ENCODE measurements around the gene OSBPL9. TPM values are rescaled to one million over a fixed set of nuclear protein-coding genes. Genes with fewer than 3 reads are reported as not detected.

Gene OSBPL9
- total RNA-seq, 1 donor from 2014 or later, result 88.3 TPM

GRCh38 chr1:51671527-51672325, 54.8 kb downstream of the OSBPL9 start:
- peaks cover 10% of the 10 kb centered on the region for H3K4me1 Mint-ChIP-seq (ENCODE audit: unreplicated experiment)
- no peak overlapping the region for H3K27ac Mint-ChIP-seq
- no peak for TF ChIP-seq CTCF (conservative IDR thresholded peaks at IDR 0.05)

DNA sequence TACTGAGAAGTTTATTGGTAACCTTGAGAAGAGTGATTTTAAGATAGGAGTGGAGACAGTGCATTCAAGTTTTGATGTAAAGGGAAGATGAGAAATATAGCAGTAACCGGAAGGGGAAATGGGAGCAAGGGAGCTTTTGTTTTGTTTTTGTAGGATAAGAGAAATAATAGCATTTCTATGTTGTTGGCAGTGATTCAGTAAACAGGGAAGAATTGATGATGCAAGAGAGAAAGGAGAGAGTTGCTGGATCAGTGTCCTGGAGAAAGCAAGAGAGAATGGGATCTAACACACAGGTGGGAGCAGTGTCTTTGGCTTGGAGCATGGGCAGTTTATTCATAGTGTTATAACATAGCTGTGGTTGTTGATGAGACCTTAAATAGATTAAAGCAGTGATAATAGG, 56.4 kb downstream of the OSBPL9 start:
- H3K36me3 Mint-ChIP-seq, result peaks cover 7% of the 10 kb centered on the region

More at GRCh38 chr1:51671527-51672325, 54.8 kb downstream of the OSBPL9 start:
- Mint-ChIP-seq H3K27me3 (no peaks in the 10 kb centered on the region), H3K9me3 (no peaks in the 10 kb centered on the region), H3K4me3 (no peak overlapping the region), H3K36me3 (peaks cover 7% of the 10 kb centered on the region)
- no peak for DNase-seq (ENCODE audit: extremely low spot score, unreplicated experiment)

GRCh38 chr1:51675177-51675780, 58.4 kb downstream of the OSBPL9 start:
- Mint-ChIP-seq H3K4me1 (ENCODE audit: unreplicated experiment) (no peaks in the 10 kb centered on the region), H3K36me3 (peaks cover 7% of the 10 kb centered on the region), H3K9me3 (no peaks in the 10 kb centered on the region), H3K27me3 (no peaks in the 10 kb centered on the region), H3K4me3 (no peak overlapping the region), H3K27ac (no peak overlapping the region)
- TF ChIP-seq CTCF (conservative IDR thresholded peaks at IDR 0.05), result no peak
- no peak for DNase-seq (ENCODE audit: extremely low spot score, unreplicated experiment)

More for the DNA sequence above, 56.4 kb downstream of the OSBPL9 start:
- no peak for TF ChIP-seq CTCF (conservative IDR thresholded peaks at IDR 0.05)
- Mint-ChIP-seq H3K9me3 (no peaks in the 10 kb centered on the region), H3K27ac (no peak overlapping the region), H3K27me3 (no peaks in the 10 kb centered on the region), H3K4me3 (no peak overlapping the region), H3K4me1 (ENCODE audit: unreplicated experiment) (peaks cover 8% of the 10 kb centered on the region)
- no peak for DNase-seq (ENCODE audit: extremely low spot score, unreplicated experiment)

GRCh38 chr1:51679435-51679834, 62.5 kb downstream of the OSBPL9 start:
- H3K27me3 Mint-ChIP-seq, result no peaks in the 10 kb centered on the region
- H3K36me3 Mint-ChIP-seq, result peaks cover 5% of the 10 kb centered on the region
- no peak overlapping the region for H3K27ac Mint-ChIP-seq
- no peaks in the 10 kb centered on the region for H3K4me1 Mint-ChIP-seq (ENCODE audit: unreplicated experiment)
- no peak overlapping the region for H3K4me3 Mint-ChIP-seq
- H3K9me3 Mint-ChIP-seq, result no peaks in the 10 kb centered on the region
- TF ChIP-seq CTCF (conservative IDR thresholded peaks at IDR 0.05), result no peak
- no peak for DNase-seq (ENCODE audit: extremely low spot score, unreplicated experiment)

DNA sequence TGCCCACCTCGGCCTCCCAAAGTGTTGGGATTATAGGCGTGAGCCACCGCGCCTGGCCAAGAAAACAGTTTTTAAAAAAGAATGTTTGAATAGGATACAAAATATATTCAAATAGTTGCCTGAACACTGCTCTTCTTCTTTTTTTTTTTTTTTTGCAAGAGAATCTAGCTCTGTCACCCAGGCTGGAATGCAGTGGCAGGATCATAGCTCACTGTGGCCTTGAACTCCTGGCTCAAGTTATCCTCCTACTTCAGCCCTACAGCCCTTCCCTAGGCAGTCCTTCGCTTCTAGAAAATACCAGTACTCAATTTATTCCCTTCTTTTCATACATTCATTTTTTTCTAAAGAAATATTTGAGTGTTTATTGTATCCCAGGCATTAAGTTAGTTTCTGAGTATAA, 67.9 kb downstream of the OSBPL9 start:
- Mint-ChIP-seq H3K36me3 (no peaks in the 10 kb centered on the region), H3K27me3 (no peaks in the 10 kb centered on the region), H3K9me3 (no peaks in the 10 kb centered on the region), H3K27ac (no peak overlapping the region), H3K4me1 (ENCODE audit: unreplicated experiment) (peaks cover 6% of the 10 kb centered on the region), H3K4me3 (no peak overlapping the region)
- no peak for TF ChIP-seq CTCF (conservative IDR thresholded peaks at IDR 0.05)
- DNase-seq (ENCODE audit: extremely low spot score, unreplicated experiment), result no peak

Data from type B pancreatic cell (in vitro differentiated cells).